Neural progenitor cell (in vitro differentiated cells): Measurements from ENCODE around the gene FHOD3.

Experiments
- EZH2 ChIP-seq: fragments of 200-600 bp; sonication (generic); IDR thresholded peaks from 2 replicates; pipeline ENCODE4 v1.6.1; 2017; ENCODE audit warnings: antibody characterized with exemption, mild to moderate bottlenecking, moderate library complexity
- TF ChIP-seq, protein P1 (sequence below): fragments of 200-600 bp; sonication (generic); IDR thresholded peaks from 2 replicates; pipeline ENCODE4 v1.5.1; 2017; ENCODE audit warnings: antibody characterized with exemption, mild to moderate bottlenecking

DNA sequence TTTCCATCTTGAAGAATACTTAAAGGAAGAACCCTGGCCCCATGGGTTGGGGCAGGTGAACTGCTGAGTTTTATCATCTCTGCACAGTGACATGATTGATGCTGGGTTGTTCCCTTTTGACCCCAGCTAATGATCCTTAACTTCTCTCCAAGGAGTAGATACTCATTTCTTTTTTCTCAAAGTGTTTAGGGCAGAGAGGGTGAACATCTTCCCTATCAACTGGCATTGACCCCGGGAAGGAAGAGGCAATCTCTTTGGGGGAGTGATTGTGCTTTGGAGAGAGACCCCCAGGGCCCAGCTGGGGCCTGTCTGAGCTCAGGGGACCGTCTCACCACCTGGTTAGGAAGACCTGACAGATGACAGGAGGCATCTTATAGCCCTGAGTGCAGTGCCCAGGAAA is 190.6 kb downstream of the FHOD3 start:
- TF ChIP-seq, protein P1, sequence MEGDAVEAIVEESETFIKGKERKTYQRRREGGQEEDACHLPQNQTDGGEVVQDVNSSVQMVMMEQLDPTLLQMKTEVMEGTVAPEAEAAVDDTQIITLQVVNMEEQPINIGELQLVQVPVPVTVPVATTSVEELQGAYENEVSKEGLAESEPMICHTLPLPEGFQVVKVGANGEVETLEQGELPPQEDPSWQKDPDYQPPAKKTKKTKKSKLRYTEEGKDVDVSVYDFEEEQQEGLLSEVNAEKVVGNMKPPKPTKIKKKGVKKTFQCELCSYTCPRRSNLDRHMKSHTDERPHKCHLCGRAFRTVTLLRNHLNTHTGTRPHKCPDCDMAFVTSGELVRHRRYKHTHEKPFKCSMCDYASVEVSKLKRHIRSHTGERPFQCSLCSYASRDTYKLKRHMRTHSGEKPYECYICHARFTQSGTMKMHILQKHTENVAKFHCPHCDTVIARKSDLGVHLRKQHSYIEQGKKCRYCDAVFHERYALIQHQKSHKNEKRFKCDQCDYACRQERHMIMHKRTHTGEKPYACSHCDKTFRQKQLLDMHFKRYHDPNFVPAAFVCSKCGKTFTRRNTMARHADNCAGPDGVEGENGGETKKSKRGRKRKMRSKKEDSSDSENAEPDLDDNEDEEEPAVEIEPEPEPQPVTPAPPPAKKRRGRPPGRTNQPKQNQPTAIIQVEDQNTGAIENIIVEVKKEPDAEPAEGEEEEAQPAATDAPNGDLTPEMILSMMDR, result no peak
- TF ChIP-seq EZH2, result no peak
